Uterus (tissue), 4 donors: ENCODE results near the gene DCC. TPM values are rescaled to one million over a fixed set of nuclear protein-coding genes. Genes with fewer than 3 reads are reported as not detected.

Experiments
- DNase-seq, 2 donors: peaks; one replicate each; pipeline ENCODE4 v3.0.0-alpha.2; 2019 to 2020
- H3K27ac ChIP-seq, 2 donors: fragments of 200-600 bp; sonication (generic); 1 replicate in 1 of 2; 2 replicates in 1 of 2; pipeline ENCODE4 v1.5.1; 2016 to 2018
- H3K27me3 ChIP-seq, 2 donors: fragments of 200-600 bp; sonication (generic); one replicate each; pipeline ENCODE4 v1.5.1; 2018 to 2019; ENCODE audit warnings: control low read depth in 1 of 2
- H3K36me3 ChIP-seq, 2 donors: fragments of 200-600 bp; sonication (generic); one replicate each; pipeline ENCODE4 v1.5.1; 2019; ENCODE audit warnings: control low read depth in 1 of 2
- H3K4me1 ChIP-seq, 2 donors: fragments of 200-600 bp; sonication (generic); one replicate each; pipeline ENCODE4 v1.5.1; 2018 to 2019; ENCODE audit warnings: control low read depth in 1 of 2
- H3K4me3 ChIP-seq, 2 donors: fragments of 200-600 bp; sonication (generic); 1 replicate in 1 of 2; 2 replicates in 1 of 2; pipeline ENCODE4 v1.5.1; 2018 to 2019; ENCODE audit warnings: mild to moderate bottlenecking in 1 of 2
- H3K9me3 ChIP-seq, 2 donors: fragments of 200-600 bp; sonication (generic); one replicate each; pipeline ENCODE4 v1.5.1; 2019; ENCODE audit warnings: control low read depth in 1 of 2
- CTCF ChIP-seq, 4 experiments: fragments of 200-600 bp in 2 of 4; fragments of 450-650 bp in 2 of 4; sonication (generic) in 2 of 4; IDR thresholded peaks; one replicate each; pipeline ENCODE4 v1.5.1; 2016 to 2019; ENCODE audit warnings: antibody characterized with exemption in 4 of 4, mild to moderate bottlenecking in 2 of 4, moderate library complexity in 1 of 4
- POLR2A ChIP-seq, 2 donors: fragments of 450-650 bp; IDR thresholded peaks; one replicate each; pipeline ENCODE4 v1.6.1; 2016; ENCODE audit warnings: antibody characterized with exemption in 2 of 2, mild to moderate bottlenecking in 1 of 2, moderate library complexity in 1 of 2
- intact Hi-C: fragments of 100-400 bp; cut with DNase I; formaldehyde crosslinking; loops from one replicate; pipeline ENCODE4 v1.15.1; 2023; ENCODE audit warnings: low total_unique reads
- total RNA-seq, 4 donors: library from RNA; depleted of rRNA in 3 of 4; stranded (reverse); fragments of >200 nt in 3 of 4; gene quantifications; one replicate each; pipeline versions ENCODE4 v1.1.0 to v1.2.4, GENCODE V29; 2014 to 2023
- donor health status: DM: yes; HTN: yes; CAD: no.

DCC gene
- total RNA-seq, 4 donors from 2014 or later: 0.40 to 3.2 TPM; not detected in 2

- no peak overlapping the region for H3K4me3 ChIP-seq
- no peaks in the 10 kb centered on the region for H3K27me3 ChIP-seq
- DNase-seq: no peak
- H3K9me3 ChIP-seq: no peaks in the 10 kb centered on the region
- no peak for TF ChIP-seq CTCF (IDR thresholded peaks at IDR 0.05)
- no peak for TF ChIP-seq POLR2A (IDR thresholded peaks at IDR 0.05)
- intact Hi-C loops: loop anchor here (10.0 kb wide), 1 partner anchor 206 kb away; no protein-coding TSS in a partner anchor
- no peaks in the 10 kb centered on the region for H3K4me1 ChIP-seq
- H3K27ac ChIP-seq: no peak overlapping the region
- no peaks in the 10 kb centered on the region for H3K36me3 ChIP-seq
These were observed 921.2 kb downstream of the DCC start for GRCh38 chr18:53261241-53261640.

GRCh38 chr18:53266850-53267249 is 926.9 kb downstream of the DCC start:
- Histone ChIP-seq H3K9me3 (no peaks in the 10 kb centered on the region), H3K36me3 (no peaks in the 10 kb centered on the region), H3K4me3 (no peak overlapping the region), H3K27me3 (no peaks in the 10 kb centered on the region), H3K4me1 (no peaks in the 10 kb centered on the region), H3K27ac (no peak overlapping the region)
- intact Hi-C loops: loop anchor here (10.0 kb wide), 1 partner anchor 212 kb away; no protein-coding TSS in a partner anchor
- TF ChIP-seq POLR2A (IDR thresholded peaks at IDR 0.05) (no peak), CTCF (IDR thresholded peaks at IDR 0.05) (no peak)
- DNase-seq: no peak

- no peak for DNase-seq
- H3K9me3 ChIP-seq: no peaks in the 10 kb centered on the region
- H3K4me3 ChIP-seq: no peak overlapping the region
- intact Hi-C loops: loop anchor here (10.0 kb wide), 1 partner anchor 214 kb away; no protein-coding TSS in a partner anchor
- no peaks in the 10 kb centered on the region for H3K36me3 ChIP-seq
- no peaks in the 10 kb centered on the region for H3K27me3 ChIP-seq
- TF ChIP-seq CTCF (IDR thresholded peaks at IDR 0.05) (no peak), POLR2A (IDR thresholded peaks at IDR 0.05) (no peak)
- H3K4me1 ChIP-seq: no peaks in the 10 kb centered on the region
- H3K27ac ChIP-seq: no peak overlapping the region
These were observed 928.5 kb downstream of the DCC start for GRCh38 chr18:53268455-53268854.

- DNase-seq: no peak
- Histone ChIP-seq H3K4me1 (no peaks in the 10 kb centered on the region), H3K27me3 (no peaks in the 10 kb centered on the region), H3K27ac (no peak overlapping the region), H3K9me3 (no peaks in the 10 kb centered on the region), H3K4me3 (no peak overlapping the region), H3K36me3 (no peaks in the 10 kb centered on the region)
- intact Hi-C loops: no loop called here
- TF ChIP-seq POLR2A (IDR thresholded peaks at IDR 0.05): no peak
- TF ChIP-seq CTCF (IDR thresholded peaks at IDR 0.05): no peak
These were observed 941.4 kb downstream of the DCC start for GRCh38 chr18:53281406-53281805.

DNA sequence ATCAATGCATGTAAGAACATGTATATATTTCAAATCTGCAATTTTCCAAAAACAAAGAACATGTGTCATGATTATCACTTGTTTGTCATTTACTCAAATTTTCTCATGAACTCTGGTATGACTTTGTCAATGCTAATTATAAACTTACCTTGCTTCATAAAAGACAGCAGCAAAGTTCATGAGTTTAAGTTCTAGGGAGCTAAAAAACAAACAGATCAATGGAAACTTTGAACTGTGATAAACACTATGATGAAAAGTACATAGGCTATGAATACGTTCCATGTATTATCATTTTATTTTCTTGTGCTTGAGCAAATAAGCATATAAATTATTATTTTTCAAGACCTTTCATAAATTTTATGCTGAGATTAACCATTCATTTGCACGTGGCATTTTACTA is 943.7 kb downstream of the DCC start:
- intact Hi-C loops: no loop called here
- Histone ChIP-seq H3K9me3 (no peaks in the 10 kb centered on the region), H3K27me3 (no peaks in the 10 kb centered on the region), H3K27ac (no peak overlapping the region), H3K4me3 (no peak overlapping the region), H3K36me3 (no peaks in the 10 kb centered on the region), H3K4me1 (no peaks in the 10 kb centered on the region)
- DNase-seq: no peak
- TF ChIP-seq POLR2A (IDR thresholded peaks at IDR 0.05) (no peak), CTCF (IDR thresholded peaks at IDR 0.05) (no peak)
